Osteoblast (primary cell): ENCODE results near the gene TSSK3. TPM values are rescaled to one million over a fixed set of nuclear protein-coding genes. Genes with fewer than 3 reads are reported as not detected.

Source experiments
- DNase-seq: peaks from one replicate; pipeline ENCODE4 v3.0.0; 2011; ENCODE audit warnings: low spot score, mixed read lengths; ENCODE audit not compliant: insufficient read length; ENCODE audit errors: missing footprints
- H2AFZ ChIP-seq: 2 replicates; pipeline ENCODE4 v1.6.0; 2011; ENCODE audit warnings: mild to moderate bottlenecking, low read length
- H3K27ac ChIP-seq: 2 replicates; pipeline ENCODE4 v1.5.1; 2011; ENCODE audit warnings: mild to moderate bottlenecking, low read depth, low read length, moderate library complexity
- H3K27me3 ChIP-seq: 2 replicates; pipeline ENCODE4 v1.6.0; 2012; ENCODE audit warnings: mild to moderate bottlenecking, control low read depth, inconsistent platforms, low read length, moderate library complexity; ENCODE audit not compliant: insufficient read depth
- H3K36me3 ChIP-seq: 2 replicates; pipeline ENCODE4 v1.5.1; 2011; ENCODE audit warnings: mild to moderate bottlenecking, low read length, control low read depth, moderate library complexity; ENCODE audit not compliant: insufficient read depth
- H3K4me1 ChIP-seq: 2 replicates; pipeline ENCODE4 v1.5.1; 2011; ENCODE audit warnings: mild to moderate bottlenecking, low read length, control low read depth, moderate library complexity; ENCODE audit not compliant: insufficient read depth
- H3K4me2 ChIP-seq: 2 replicates; pipeline ENCODE4 v1.6.0; 2011; ENCODE audit warnings: mild to moderate bottlenecking, low read length; ENCODE audit not compliant: insufficient read depth
- H3K4me3 ChIP-seq: fragments of 200-600 bp; sonication (generic); 3 replicates; pipeline ENCODE4 v1.5.1; 2012; ENCODE audit warnings: mild to moderate bottlenecking, low read length, inconsistent platforms; ENCODE audit not compliant: insufficient read depth
- H3K79me2 ChIP-seq: 2 replicates; pipeline ENCODE4 v1.6.0; 2012; ENCODE audit warnings: mild to moderate bottlenecking, low read length, control low read depth, inconsistent platforms; ENCODE audit not compliant: insufficient read depth
- H3K9me3 ChIP-seq: 2 replicates; pipeline ENCODE4 v1.5.1; 2011; ENCODE audit warnings: low read depth, low read length, control low read depth
- H4K20me1 ChIP-seq: 2 replicates; pipeline ENCODE4 v1.6.0; 2012; ENCODE audit warnings: mild to moderate bottlenecking, low read length, control low read depth; ENCODE audit not compliant: insufficient read depth
- total RNA-seq: library from RNA; depleted of rRNA; stranded (reverse); fragments of >200 nt; gene quantifications from 2 replicates; pipeline ENCODE4 v1.2.3, GENCODE V29; 2012
- TF ChIP-seq, protein P1 (sequence below): IDR thresholded peaks from 2 replicates; pipeline ENCODE4 v1.5.1; 2011; ENCODE audit warnings: mild to moderate bottlenecking, low read depth, low read length, moderate library complexity; ENCODE audit errors: extremely low read depth

TSSK3 gene
- total RNA-seq, 1 donor = 1.8 TPM

DNA sequence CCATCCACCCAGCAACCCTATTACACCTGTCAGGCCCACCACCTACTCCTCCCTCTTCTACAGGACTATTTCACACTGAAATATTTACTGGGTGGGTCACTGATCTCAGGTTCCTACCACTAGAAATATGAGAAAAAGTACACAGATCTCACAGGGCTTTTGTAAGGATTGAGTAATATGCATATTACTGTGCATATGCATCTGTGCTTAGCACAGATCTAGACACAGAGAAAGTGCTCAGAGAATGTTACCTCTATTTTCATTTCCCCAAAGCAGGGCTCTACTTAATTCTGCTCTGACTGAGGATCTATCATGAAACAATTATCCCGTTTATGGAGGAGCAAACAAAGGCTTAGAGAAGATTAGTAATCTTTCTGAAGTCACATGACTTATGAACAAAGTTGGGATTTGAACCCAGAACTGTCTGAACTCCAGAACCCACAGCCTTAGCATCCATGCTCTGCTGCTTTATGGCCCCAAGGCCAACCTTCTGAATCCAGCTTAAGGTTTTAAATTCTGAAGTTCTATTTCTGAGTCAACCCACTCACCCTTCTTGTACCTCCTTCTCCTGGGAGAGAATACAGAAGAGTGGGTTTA lies 11.8 kb downstream of the TSSK3 start:
- H3K9me3 ChIP-seq = no peaks in the 10 kb centered on the region
- H3K36me3 ChIP-seq = peaks cover 71% of the 10 kb centered on the region
- TF ChIP-seq, protein P1, sequence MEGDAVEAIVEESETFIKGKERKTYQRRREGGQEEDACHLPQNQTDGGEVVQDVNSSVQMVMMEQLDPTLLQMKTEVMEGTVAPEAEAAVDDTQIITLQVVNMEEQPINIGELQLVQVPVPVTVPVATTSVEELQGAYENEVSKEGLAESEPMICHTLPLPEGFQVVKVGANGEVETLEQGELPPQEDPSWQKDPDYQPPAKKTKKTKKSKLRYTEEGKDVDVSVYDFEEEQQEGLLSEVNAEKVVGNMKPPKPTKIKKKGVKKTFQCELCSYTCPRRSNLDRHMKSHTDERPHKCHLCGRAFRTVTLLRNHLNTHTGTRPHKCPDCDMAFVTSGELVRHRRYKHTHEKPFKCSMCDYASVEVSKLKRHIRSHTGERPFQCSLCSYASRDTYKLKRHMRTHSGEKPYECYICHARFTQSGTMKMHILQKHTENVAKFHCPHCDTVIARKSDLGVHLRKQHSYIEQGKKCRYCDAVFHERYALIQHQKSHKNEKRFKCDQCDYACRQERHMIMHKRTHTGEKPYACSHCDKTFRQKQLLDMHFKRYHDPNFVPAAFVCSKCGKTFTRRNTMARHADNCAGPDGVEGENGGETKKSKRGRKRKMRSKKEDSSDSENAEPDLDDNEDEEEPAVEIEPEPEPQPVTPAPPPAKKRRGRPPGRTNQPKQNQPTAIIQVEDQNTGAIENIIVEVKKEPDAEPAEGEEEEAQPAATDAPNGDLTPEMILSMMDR = no peak
- no peak overlapping the region for H2AFZ ChIP-seq
- H3K4me2 ChIP-seq = no peak overlapping the region
- no peaks in the 10 kb centered on the region for H4K20me1 ChIP-seq
- H3K79me2 ChIP-seq = no peaks in the 10 kb centered on the region
- no peak for DNase-seq
- H3K4me1 ChIP-seq = no peaks in the 10 kb centered on the region
- no peaks in the 10 kb centered on the region for H3K27me3 ChIP-seq
- H3K4me3 ChIP-seq = no peak overlapping the region
- H3K27ac ChIP-seq = no peak overlapping the region

DNA sequence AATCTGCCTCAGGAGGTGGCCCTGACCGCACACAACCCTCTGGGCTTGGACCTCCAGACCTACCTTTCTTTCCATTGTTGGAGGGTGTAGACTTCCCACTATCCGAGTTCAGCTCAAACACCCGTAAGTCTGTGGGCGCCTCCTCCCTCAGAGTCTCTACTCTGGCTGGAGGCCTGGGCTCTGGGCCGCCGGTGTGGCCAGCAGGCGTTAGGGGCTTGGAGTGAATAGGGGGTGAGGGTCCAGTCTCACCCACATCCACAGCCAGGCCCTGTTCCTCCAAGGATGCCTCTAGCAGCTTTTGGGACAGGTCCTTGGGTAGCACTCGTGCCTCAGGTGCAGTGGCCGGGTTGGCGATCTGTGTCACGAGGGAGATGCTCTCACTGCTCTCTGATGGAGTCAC lies 13.9 kb downstream of the TSSK3 start:
- no peak for DNase-seq
- peaks cover 90% of the 10 kb centered on the region for H3K36me3 ChIP-seq
- H3K27me3 ChIP-seq = no peaks in the 10 kb centered on the region
- no peak overlapping the region for H3K4me3 ChIP-seq
- H3K27ac ChIP-seq = no peak overlapping the region
- no peaks in the 10 kb centered on the region for H3K9me3 ChIP-seq
- no peak overlapping the region for H2AFZ ChIP-seq
- H3K4me1 ChIP-seq = no peaks in the 10 kb centered on the region
- H3K4me2 ChIP-seq = no peak overlapping the region
- H3K79me2 ChIP-seq = no peaks in the 10 kb centered on the region
- TF ChIP-seq, protein P1 = no peak
- H4K20me1 ChIP-seq = no peaks in the 10 kb centered on the region

DNA sequence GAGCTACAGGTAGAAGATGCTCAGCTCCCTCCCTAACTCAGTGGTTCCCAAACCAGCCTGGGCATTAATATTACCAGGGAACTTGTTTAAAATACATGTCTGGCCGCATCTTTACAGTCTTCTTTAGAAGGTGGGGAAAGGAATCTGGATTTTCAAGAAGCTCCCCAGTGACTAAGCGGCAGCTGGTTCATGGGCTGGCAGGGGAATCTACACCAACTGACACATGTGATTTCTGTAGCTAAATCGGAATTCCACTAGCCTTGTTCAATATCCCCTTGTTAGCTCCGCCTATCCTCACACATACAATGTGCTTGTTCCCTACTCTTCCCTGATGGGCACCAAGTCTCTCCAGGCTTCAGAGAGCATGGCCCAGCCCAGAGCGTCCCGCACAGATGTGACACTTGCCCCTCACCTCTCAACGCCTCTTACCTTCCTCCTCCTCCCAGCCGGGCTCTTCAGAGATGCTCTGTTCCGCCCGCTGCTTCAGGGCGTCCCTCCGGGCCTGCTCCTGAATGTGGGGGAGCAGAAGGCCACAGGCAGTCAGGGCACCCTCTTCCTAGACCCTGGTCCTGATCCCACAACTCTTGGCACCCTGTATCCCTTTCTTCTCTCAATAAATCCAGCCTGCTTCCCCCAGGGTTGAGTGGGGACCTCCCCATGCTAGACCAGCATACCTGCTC lies 15.3 kb downstream of the TSSK3 start:
- H3K79me2 ChIP-seq = no peaks in the 10 kb centered on the region
- H4K20me1 ChIP-seq = no peaks in the 10 kb centered on the region
- H3K36me3 ChIP-seq = peaks cover 86% of the 10 kb centered on the region
- H3K27me3 ChIP-seq = no peaks in the 10 kb centered on the region
- TF ChIP-seq, protein P1 = no peak
- H3K27ac ChIP-seq = no peak overlapping the region
- no peak overlapping the region for H3K4me2 ChIP-seq
- no peak overlapping the region for H3K4me3 ChIP-seq
- H3K4me1 ChIP-seq = no peaks in the 10 kb centered on the region
- no peak for DNase-seq
- H3K9me3 ChIP-seq = no peaks in the 10 kb centered on the region
- H2AFZ ChIP-seq = no peak overlapping the region

DNA sequence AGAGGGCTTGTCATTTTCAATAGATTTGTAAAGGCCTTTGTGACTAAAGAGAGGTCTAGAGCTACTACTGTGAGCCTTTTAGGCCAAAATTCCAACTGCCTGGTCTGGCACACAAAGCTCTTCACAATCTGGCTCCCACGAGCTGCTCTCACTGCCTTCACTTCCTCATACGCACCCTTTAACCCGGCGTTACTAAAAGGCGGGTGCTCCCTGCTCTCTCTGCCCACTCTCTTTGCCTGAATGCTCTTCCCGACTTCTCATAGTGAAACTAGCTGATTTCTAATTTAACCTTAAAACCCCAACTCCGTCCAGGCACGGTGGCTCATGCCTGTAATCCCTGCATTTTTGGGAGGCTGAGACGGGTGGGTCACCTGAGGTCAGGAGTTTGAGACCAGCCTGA lies 17.7 kb downstream of the TSSK3 start:
- Histone ChIP-seq H4K20me1 (no peaks in the 10 kb centered on the region), H3K27me3 (no peaks in the 10 kb centered on the region), H3K9me3 (no peaks in the 10 kb centered on the region), H2AFZ (no peak overlapping the region), H3K36me3 (peaks cover 93% of the 10 kb centered on the region), H3K79me2 (no peaks in the 10 kb centered on the region), H3K4me2 (no peak overlapping the region), H3K27ac (no peak overlapping the region), H3K4me1 (no peaks in the 10 kb centered on the region), H3K4me3 (no peak overlapping the region)
- TF ChIP-seq, protein P1 = no peak
- DNase-seq = no peak
